Spleen (tissue), 11 donors: ENCODE measurements around the gene TREML2. TPM values are rescaled to one million over a fixed set of nuclear protein-coding genes. Genes with fewer than 3 reads are reported as not detected.

Experiments used
- DNase-seq: peaks from one replicate; pipeline ENCODE4 v3.0.0-alpha.2; 2020
- H3K27ac ChIP-seq, 8 donors: fragments of 200-600 bp; sonication (generic) in 7 of 8; 1 replicate in 4 of 8; 2 replicates in 4 of 8; pipeline versions ENCODE4 v1.5.0 to v1.8.0; 2016 to 2021; ENCODE audit warnings: inconsistent platforms in 4 of 8, mild to moderate bottlenecking in 4 of 8, moderate library complexity in 1 of 8
- H3K27me3 ChIP-seq, 7 donors: fragments of 200-600 bp; sonication (generic) in 6 of 7; replicated peaks in 1 of 7; 1 replicate in 4 of 7; 2 replicates in 3 of 7; pipeline versions ENCODE4 v1.5.0 to v1.8.0; 2016 to 2021; ENCODE audit warnings: inconsistent platforms in 3 of 7, mild to moderate bottlenecking in 1 of 7
- H3K36me3 ChIP-seq, 6 donors: fragments of 200-600 bp; sonication (generic) in 5 of 6; 1 replicate in 4 of 6; 2 replicates in 2 of 6; pipeline versions ENCODE4 v1.5.0 to v1.8.0; 2016 to 2021; ENCODE audit warnings: inconsistent platforms in 2 of 6
- H3K4me1 ChIP-seq, 6 donors: fragments of 200-600 bp; sonication (generic) in 5 of 6; 1 replicate in 3 of 6; 2 replicates in 3 of 6; pipeline versions ENCODE4 v1.5.0 to v1.8.0; 2016 to 2021; ENCODE audit warnings: inconsistent platforms in 3 of 6
- H3K4me3 ChIP-seq, 8 donors: fragments of 200-600 bp; sonication (generic) in 7 of 8; 1 replicate in 4 of 8; 2 replicates in 4 of 8; pipeline versions ENCODE4 v1.5.0 to v1.8.0; 2016 to 2021; ENCODE audit warnings: inconsistent platforms in 4 of 8, mild to moderate bottlenecking in 4 of 8, moderate library complexity in 2 of 8
- H3K9me3 ChIP-seq, 8 donors: fragments of 200-600 bp; sonication (generic) in 7 of 8; 1 replicate in 4 of 8; 2 replicates in 4 of 8; pipeline versions ENCODE4 v1.5.0 to v1.8.0; 2016 to 2021; ENCODE audit warnings: inconsistent platforms in 4 of 8
- CTCF ChIP-seq, 11 experiments: fragments of 200-600 bp in 7 of 11; fragments of 450-650 bp in 4 of 11; sonication (generic) in 4 of 11; IDR thresholded peaks in 8 of 11; conservative IDR thresholded peaks in 3 of 11; 1 replicate in 7 of 11; 2 replicates in 4 of 11; pipeline versions ENCODE4 v1.4.0 to v1.8.0; 2016 to 2021; ENCODE audit warnings: antibody characterized with exemption in 11 of 11, inconsistent platforms in 4 of 11, mild to moderate bottlenecking in 1 of 11
- POLR2A ChIP-seq, 3 donors: fragments of 450-650 bp; IDR thresholded peaks; one replicate each; pipeline ENCODE4 v1.5.1; 2017; ENCODE audit warnings: antibody characterized with exemption in 3 of 3, mild to moderate bottlenecking in 1 of 3
- POLR2AphosphoS5 ChIP-seq, 3 donors: sonication (generic); formaldehyde crosslinking; IDR thresholded peaks; one replicate each; pipeline ENCODE4 v1.5.1; 2017; ENCODE audit warnings: antibody characterized with exemption in 3 of 3
- WGBS, 5 donors: extraction: QIAGEN DNeasy Blood & Tissue Kit in 3 of 5; methylation state at CpG; one replicate each; pipeline versions ENCODE4 v1.1.5 to v1.1.7; 2013 to 2018; 5-methylcytosine and 5-hydroxymethylcytosine counted together
- intact Hi-C: fragments of 100-400 bp; cut with DNase I; formaldehyde crosslinking; loops from one replicate; pipeline ENCODE4 v1.15.0; 2023; ENCODE audit warnings: low total_unique reads
- polyA plus RNA-seq, 3 donors: library from polyadenylated mRNA; stranded (reverse); fragments of 200-250 nt; gene quantifications; one replicate each; pipeline ENCODE4 v1.2.1, GENCODE V29; 2013
- total RNA-seq, 7 donors: library from RNA; depleted of rRNA in 3 of 7; stranded (reverse); fragments of >200 nt in 3 of 7; fragmentation: NEBNext Ultra II Directional in 4 of 7; extraction: Animal tissue kit (Norgen Biotek cat#: 25700) in 4 of 7; gene quantifications; one replicate each; pipeline versions ENCODE4 v1.1.0 to v1.2.1, GENCODE V29; 2016 to 2021
- donor health status: healthy with polysubstance abuse.
- donor health status: DM: no; HTN: no; CAD: no; lungs with moderate emphysema.
- donor health status: DM: no; HTN: no; CAD: no.
- donor health status: Bipolar disorder and iron deficiency.
- donor health status: healthy.
- donor health status: DM: no; HTN: no; CAD: no.
- donor health status: DM: yes; HTN: yes; CAD: no.

The TREML2 gene
- total and polyA plus RNA-seq, 10 donors: 1.9 to 28.8 (median 10.2) TPM

GRCh38 chr6:41231246-41231645, 30.3 kb upstream of the TREML2 start:
- H3K4me3 ChIP-seq: no peak overlapping the region
- H3K9me3 ChIP-seq: no peaks in the 10 kb centered on the region
- H3K27ac ChIP-seq: no peak overlapping the region
- H3K36me3 ChIP-seq: no peaks in the 10 kb centered on the region
- TF ChIP-seq CTCF (IDR thresholded peaks at IDR 0.05 in 8 of 11, conservative IDR thresholded peaks at IDR 0.05 in 3 of 11) (no peak), POLR2A (IDR thresholded peaks at IDR 0.05) (no peak), POLR2AphosphoS5 (IDR thresholded peaks at IDR 0.05) (no peak)
- no peak for DNase-seq
- peaks cover 0 to 12% (median 0%) of the 10 kb centered on the region in 7 donors for H3K27me3 ChIP-seq
- H3K4me1 ChIP-seq: no peaks in the 10 kb centered on the region
- intact Hi-C loops: no loop called here
- 53 to 94% (median 71%) methylated on average over 5 of the region's 5 CpGs for WGBS, 5 donors

- H3K27ac ChIP-seq: peak overlapping the region in 1 of 8 donors; percentile 71
- peaks cover 0 to 16% (median 0%) of the 10 kb centered on the region in 7 donors for H3K27me3 ChIP-seq
- H3K9me3 ChIP-seq: no peaks in the 10 kb centered on the region
- no peaks in the 10 kb centered on the region for H3K4me1 ChIP-seq
- intact Hi-C loops: no loop called here
- H3K36me3 ChIP-seq: no peaks in the 10 kb centered on the region
- WGBS, 5 donors: 88 to 98% (median 94%) methylated on average over 4 of the region's 4 CpGs
- TF ChIP-seq POLR2AphosphoS5 (IDR thresholded peaks at IDR 0.05) (no peak), POLR2A (IDR thresholded peaks at IDR 0.05) (no peak), CTCF (IDR thresholded peaks at IDR 0.05 in 8 of 11, conservative IDR thresholded peaks at IDR 0.05 in 3 of 11) (no peak)
- no peak for DNase-seq
- H3K4me3 ChIP-seq: no peak overlapping the region
Observed at GRCh38 chr6:41229721-41230120, 28.8 kb upstream of the TREML2 start.

- H3K4me3 ChIP-seq: peak overlapping the region in 1 of 8 donors; percentile 17
- no peak for TF ChIP-seq POLR2A (IDR thresholded peaks at IDR 0.05)
- no peak for TF ChIP-seq POLR2AphosphoS5 (IDR thresholded peaks at IDR 0.05)
- peak in 3 of 11 experiments; percentile 13 to 35 (median 27) for TF ChIP-seq CTCF (IDR thresholded peaks at IDR 0.05 in 8 of 11, conservative IDR thresholded peaks at IDR 0.05 in 3 of 11)
- DNase-seq: no peak
- 41 to 65% (median 46%) methylated on average over 5 of the region's 5 CpGs for WGBS, 5 donors
- peaks cover 0 to 19% (median 0%) of the 10 kb centered on the region in 7 donors for H3K27me3 ChIP-seq
- intact Hi-C loops: no loop called here
- no peaks in the 10 kb centered on the region for H3K36me3 ChIP-seq
- no peaks in the 10 kb centered on the region for H3K4me1 ChIP-seq
- H3K9me3 ChIP-seq: no peaks in the 10 kb centered on the region
- peak overlapping the region in 2 of 8 donors; percentile 33 to 71 for H3K27ac ChIP-seq
Observed at GRCh38 chr6:41228616-41229015, 27.7 kb upstream of the TREML2 start.

- Histone ChIP-seq H3K9me3 (no peaks in the 10 kb centered on the region), H3K36me3 (no peaks in the 10 kb centered on the region), H3K4me3 (peak within 1 kb of the TSS in 1 of 8 donors; percentile 17), H3K27me3 (peaks cover 0 to 19% (median 0%) of the 10 kb centered on the region in 7 donors), H3K27ac (peak within 1 kb of the TSS in 2 of 8 donors; percentile 33 to 71), H3K4me1 (no peaks in the 10 kb centered on the region)
- intact Hi-C loops: no loop called here
- no peak for DNase-seq
- no peak for TF ChIP-seq POLR2AphosphoS5 (IDR thresholded peaks at IDR 0.05)
- no peak for TF ChIP-seq CTCF (IDR thresholded peaks at IDR 0.05 in 8 of 11, conservative IDR thresholded peaks at IDR 0.05 in 3 of 11)
- WGBS, 5 donors: 49 to 72% (median 63%) methylated on average over 5 of the region's 5 CpGs
Observed at GRCh38 chr6:41228096-41228495, 27.1 kb upstream of the TREML2 start, which contains the start of gene TREML4. TSS of gene TREML4 (plus strand) at chr6:41228349. CDS start at chr6:41228428, 79 bp downstream.
